GM19324 (cell line): Measurements from ENCODE around the gene FBXW11.

Experiments used
- ATAC-seq: cut with Tn5 transposase; IDR thresholded peaks from one replicate; pipeline ENCODE4 v1.9.1; 2021; ENCODE audit warnings: mild to moderate bottlenecking, moderate library complexity; ENCODE audit not compliant: unreplicated experiment, low FRiP score

The FBXW11 gene

GRCh38 chr5:171823269-171823668 lies 183.2 kb downstream of the FBXW11 start:
- peak; percentile 58 for ATAC-seq

DNA sequence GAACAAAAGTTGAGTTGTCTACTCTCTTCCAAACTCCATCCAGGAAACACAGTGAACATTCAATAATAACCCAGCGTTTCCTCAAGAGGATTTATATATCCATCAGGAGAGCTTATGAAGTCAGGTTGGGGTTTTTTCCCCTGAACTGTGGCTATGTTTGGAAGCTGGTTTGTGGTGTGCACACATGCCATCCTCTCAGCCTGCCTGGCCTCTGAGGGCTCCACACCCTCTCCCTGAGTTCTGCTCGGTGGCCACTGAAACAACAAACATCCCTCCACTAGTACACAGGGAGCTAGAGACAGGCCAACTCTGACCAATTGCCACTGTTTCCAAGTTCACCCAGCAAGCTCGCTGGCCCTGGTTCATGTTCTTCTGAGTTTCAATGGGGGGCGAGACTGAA lies 185.2 kb downstream of the FBXW11 start:
- no peak for ATAC-seq

DNA sequence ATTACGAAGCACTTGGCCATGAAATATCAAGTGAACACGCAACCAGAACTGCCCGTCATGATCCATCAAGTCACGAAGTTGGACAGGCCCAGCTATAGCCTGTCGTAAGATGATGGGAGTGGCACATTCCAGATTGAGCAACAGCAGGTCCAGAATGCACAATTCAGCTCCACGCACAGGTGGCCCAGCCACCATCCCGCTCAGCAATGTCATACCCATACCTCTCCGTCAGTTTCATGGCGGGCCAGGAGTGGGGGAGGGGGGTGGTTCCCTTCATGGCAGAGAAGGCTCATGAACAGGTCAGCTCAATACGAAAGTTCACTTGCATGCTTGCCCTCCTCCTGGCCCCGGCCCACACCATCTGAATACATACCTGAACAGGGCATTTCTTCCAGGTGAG lies 185.9 kb downstream of the FBXW11 start:
- ATAC-seq: no peak

GRCh38 chr5:171816666-171817065 lies 189.8 kb downstream of the FBXW11 start:
- no peak for ATAC-seq

DNA sequence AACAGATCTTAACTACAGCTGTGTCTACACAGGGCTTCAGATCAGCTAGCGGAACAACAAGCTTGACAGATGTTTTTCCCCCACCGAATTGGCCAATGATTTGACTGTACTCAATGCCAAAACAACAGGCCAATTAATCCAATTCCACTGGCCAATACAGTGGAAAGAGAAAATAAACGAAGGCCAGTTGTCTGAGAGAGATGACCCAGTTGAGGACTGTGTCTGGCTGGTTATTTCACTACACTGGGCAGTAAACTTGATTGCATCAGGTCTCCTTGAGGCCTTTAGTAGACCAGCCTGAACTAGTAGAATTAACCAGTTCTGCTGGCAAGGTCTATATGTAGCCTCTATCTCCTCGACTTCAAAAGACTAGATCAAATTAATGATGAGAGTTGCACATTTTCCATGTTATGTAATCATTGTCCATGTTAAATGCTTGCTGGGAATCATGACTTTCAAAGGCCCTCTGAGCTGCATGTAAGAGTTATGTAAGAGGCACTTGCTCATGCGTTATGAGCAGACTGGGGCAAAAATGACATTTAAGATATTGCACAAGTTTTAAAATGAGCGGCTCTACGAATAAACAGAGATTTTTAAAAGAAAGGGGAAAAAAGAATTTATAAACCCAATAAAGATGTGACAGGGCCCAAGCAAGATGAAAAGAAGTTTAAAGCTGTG lies 192.5 kb downstream of the FBXW11 start:
- ATAC-seq: no peak

- ATAC-seq: no peak
These were observed 193.2 kb downstream of the FBXW11 start for GRCh38 chr5:171813270-171813669.
